WTC11 (cell line): ENCODE results near the gene PITHD1. TPM values are rescaled to one million over a fixed set of nuclear protein-coding genes. Genes with fewer than 3 reads are reported as not detected.

ENCODE experiments used
- ATAC-seq: fragments of 200-7000 bp; cut with Tn5 transposase; 2 replicates; pipeline ENCODE4 v1.10.0; 2021; ENCODE audit warnings: mild to moderate bottlenecking, moderate library complexity
- CTCF ChIA-PET: fragments of 300-600 bp; sonication (Branson Sonifier 250); formaldehyde crosslinking; loops from one replicate; lab custom pipeline; 2021; ENCODE audit warnings: antibody characterized with exemption; lab: Charles Lee
- POLR2A ChIA-PET: fragments of 350-600 bp; sonication (Branson Sonifier 250); formaldehyde crosslinking; loops from one replicate; lab custom pipeline; 2021; ENCODE audit warnings: antibody characterized with exemption; lab: Charles Lee
- DNase-seq: peaks from one replicate; pipeline ENCODE4 v3.0.0; 2021; ENCODE audit warnings: low spot score
- H3K27ac Mint-ChIP-seq: 2 replicates; pipeline ENCODE4 v1.8.0; 2021; ENCODE audit warnings: mixed read lengths
- H3K27me3 Mint-ChIP-seq: 2 replicates; pipeline ENCODE4 v1.8.0; 2021; ENCODE audit warnings: low read depth, mild to moderate bottlenecking, moderate library complexity, mixed read lengths
- H3K36me3 Mint-ChIP-seq: 2 replicates; pipeline ENCODE4 v1.8.0; 2021; ENCODE audit warnings: mixed read lengths
- H3K4me1 Mint-ChIP-seq: 2 replicates; pipeline ENCODE4 v1.8.0; 2022; ENCODE audit warnings: mixed read lengths
- H3K4me3 Mint-ChIP-seq: 2 replicates; pipeline ENCODE4 v1.8.0; 2021; ENCODE audit warnings: mild to moderate bottlenecking, moderate library complexity, mixed read lengths
- H3K9me3 Mint-ChIP-seq: 2 replicates; pipeline ENCODE4 v1.8.0; 2021; ENCODE audit warnings: mixed read lengths
- CBFB ChIP-seq: sonication (generic); formaldehyde crosslinking; IDR thresholded peaks from 2 replicates; pipeline ENCODE4 v1.8.1; 2022; ENCODE audit warnings: mild to moderate bottlenecking, low read depth, missing genetic modification reagents
- E2F4 ChIP-seq: sonication (generic); formaldehyde crosslinking; IDR thresholded peaks from 2 replicates; pipeline ENCODE4 v1.8.1; 2022; ENCODE audit warnings: low read depth, mild to moderate bottlenecking, moderate library complexity, missing genetic modification reagents, borderline replicate concordance
- FOXP4 ChIP-seq: sonication (generic); formaldehyde crosslinking; IDR thresholded peaks from 2 replicates; pipeline ENCODE4 v1.8.0; 2022; ENCODE audit warnings: mild to moderate bottlenecking, missing genetic modification reagents
- GRHL2 ChIP-seq: fragments of 250-450 bp; sonication (Bioruptor Pico); IDR thresholded peaks from 2 replicates; pipeline ENCODE4 v1.8.0; 2022; ENCODE audit warnings: mild to moderate bottlenecking, moderate library complexity; ENCODE audit not compliant: insufficient replicate concordance, severe bottlenecking
- IRF1 ChIP-seq: sonication (generic); formaldehyde crosslinking; IDR thresholded peaks from 2 replicates; pipeline ENCODE4 v1.8.0; 2023; ENCODE audit warnings: missing genetic modification reagents
- JUN ChIP-seq: sonication (generic); formaldehyde crosslinking; IDR thresholded peaks from 2 replicates; pipeline ENCODE4 v1.8.0; 2023; ENCODE audit warnings: mild to moderate bottlenecking, missing genetic modification reagents
- MAX ChIP-seq: sonication (generic); formaldehyde crosslinking; IDR thresholded peaks from 2 replicates; pipeline ENCODE4 v1.8.0; 2022; ENCODE audit warnings: mild to moderate bottlenecking, missing genetic modification reagents
- MXD4 ChIP-seq: fragments of 250-450 bp; sonication (Bioruptor Pico); IDR thresholded peaks from 2 replicates; pipeline ENCODE4 v1.8.0; 2021; ENCODE audit warnings: mild to moderate bottlenecking, moderate library complexity, borderline replicate concordance
- NR2C2 ChIP-seq: sonication (generic); formaldehyde crosslinking; IDR thresholded peaks from 2 replicates; pipeline ENCODE4 v1.8.0; 2022; ENCODE audit warnings: mild to moderate bottlenecking, missing genetic modification reagents
- PRDM15 ChIP-seq: sonication (generic); formaldehyde crosslinking; IDR thresholded peaks from 2 replicates; pipeline ENCODE4 v1.8.0; 2022; ENCODE audit warnings: missing genetic modification reagents
- PRRX2 ChIP-seq: fragments of 250-450 bp; sonication (Bioruptor Pico); IDR thresholded peaks from 2 replicates; pipeline ENCODE4 v1.8.0; 2021; ENCODE audit warnings: mild to moderate bottlenecking
- RELA ChIP-seq: sonication (generic); formaldehyde crosslinking; IDR thresholded peaks from 2 replicates; pipeline ENCODE4 v1.8.1; 2022; ENCODE audit warnings: missing genetic modification reagents, mild to moderate bottlenecking, borderline replicate concordance
- TEAD1 ChIP-seq: sonication (generic); formaldehyde crosslinking; IDR thresholded peaks from 2 replicates; pipeline ENCODE4 v1.8.0; 2022; ENCODE audit warnings: mild to moderate bottlenecking, missing genetic modification reagents
- ZBTB43 ChIP-seq: sonication (generic); formaldehyde crosslinking; IDR thresholded peaks from 2 replicates; pipeline ENCODE4 v1.8.1; 2023; ENCODE audit warnings: mild to moderate bottlenecking, missing genetic modification reagents
- ZMAT4 ChIP-seq: fragments of 250-450 bp; sonication (Bioruptor Pico); IDR thresholded peaks from 2 replicates; pipeline ENCODE4 v1.9.0; 2021; ENCODE audit warnings: mild to moderate bottlenecking
- ZNF263 ChIP-seq: sonication (generic); formaldehyde crosslinking; IDR thresholded peaks from 2 replicates; pipeline ENCODE4 v1.8.1; 2022; ENCODE audit warnings: low read depth, mild to moderate bottlenecking, moderate library complexity, missing genetic modification reagents
- total RNA-seq: library from RNA; stranded (reverse); gene quantifications from 3 replicates; pipeline ENCODE4 v1.2.3, GENCODE V29; 2021

PITHD1 gene
- total RNA-seq, 1 experiment from 2014 or later = 66.2 TPM

- no peaks in the 10 kb centered on the region for H3K4me1 Mint-ChIP-seq
- no peak for ATAC-seq
- ChIA-PET POLR2A (no interaction called here), CTCF (interaction anchor here (1.4 kb wide), 1 partner anchor 15 kb away, joined by 4 read pairs; no protein-coding TSS in a partner anchor)
- no peak for TF ChIP-seq E2F4 (CRISPR knock-in tag)
- TF ChIP-seq, all 79 proteins: peak for 0
- DNase-seq = no peak
- Mint-ChIP-seq H3K27ac (no peak overlapping the region), H3K36me3 (peaks cover 86% of the 10 kb centered on the region), H3K9me3 (no peaks in the 10 kb centered on the region), H3K27me3 (no peaks in the 10 kb centered on the region), H3K4me3 (no peak overlapping the region)
Measured at GRCh38 chr1:23756676-23757075, 21.5 kb upstream of the PITHD1 start.

GRCh38 chr1:23757812-23758211, 20.4 kb upstream of the PITHD1 start:
- Mint-ChIP-seq H3K4me3 (no peak overlapping the region), H3K36me3 (peaks cover 81% of the 10 kb centered on the region), H3K27me3 (no peaks in the 10 kb centered on the region), H3K27ac (no peak overlapping the region), H3K9me3 (no peaks in the 10 kb centered on the region), H3K4me1 (no peaks in the 10 kb centered on the region)
- no peak for ATAC-seq
- TF ChIP-seq NR2C2 (CRISPR knock-in tag) (no peak), JUN (CRISPR knock-in tag) (no peak)
- ChIA-PET CTCF (interaction anchor here (1.4 kb wide), 1 partner anchor 14 kb away, joined by 4 read pairs; no protein-coding TSS in a partner anchor), POLR2A (interaction anchor here (0.7 kb wide), 1 partner anchor 458 kb away, joined by 3 read pairs; no protein-coding TSS in a partner anchor)
- no peak for DNase-seq

- no peak overlapping the region for H3K27ac Mint-ChIP-seq
- no peaks in the 10 kb centered on the region for H3K4me1 Mint-ChIP-seq
- no peak for TF ChIP-seq IRF1
- no peak for TF ChIP-seq MXD4
- no peak for TF ChIP-seq MAX (CRISPR knock-in tag)
- TF ChIP-seq TEAD1 (CRISPR knock-in tag) = no peak
- TF ChIP-seq GRHL2 (CRISPR knock-in tag) = no peak
- no peak for TF ChIP-seq PRRX2
- no peak for TF ChIP-seq NR2C2 (CRISPR knock-in tag)
- no peak for TF ChIP-seq FOXP4
- no peak for TF ChIP-seq CBFB (CRISPR knock-in tag)
- no peaks in the 10 kb centered on the region for H3K27me3 Mint-ChIP-seq
- CTCF ChIA-PET = interaction anchor here (1.8 kb wide), 1 partner anchor 13 kb away, joined by 11 read pairs; no protein-coding TSS in a partner anchor
- H3K9me3 Mint-ChIP-seq = no peaks in the 10 kb centered on the region
- POLR2A ChIA-PET = no interaction called here
- H3K36me3 Mint-ChIP-seq = peaks cover 67% of the 10 kb centered on the region
- ATAC-seq (no peak), DNase-seq (no peak)
- H3K4me3 Mint-ChIP-seq = no peak overlapping the region
Measured at GRCh38 chr1:23759277-23759676, 18.9 kb upstream of the PITHD1 start.

GRCh38 chr1:23763041-23763577, 15.1 kb upstream of the PITHD1 start:
- DNase-seq (no peak), ATAC-seq (no peak)
- no peaks in the 10 kb centered on the region for H3K27me3 Mint-ChIP-seq
- CTCF ChIA-PET = interaction anchor here (0.9 to 1.0 kb wide), 2 partner anchors 9 to 18 kb away, joined by 3 read pairs; no protein-coding TSS in a partner anchor
- no peak overlapping the region for H3K27ac Mint-ChIP-seq
- peaks cover 34% of the 10 kb centered on the region for H3K36me3 Mint-ChIP-seq
- H3K9me3 Mint-ChIP-seq = no peaks in the 10 kb centered on the region
- H3K4me3 Mint-ChIP-seq = no peak overlapping the region
- no peaks in the 10 kb centered on the region for H3K4me1 Mint-ChIP-seq
- POLR2A ChIA-PET = no interaction called here
- TF ChIP-seq PRDM15 (no peak), ZMAT4 (CRISPR knock-in tag) (no peak), ZNF263 (CRISPR knock-in tag) (no peak), CBFB (CRISPR knock-in tag) (no peak), RELA (CRISPR knock-in tag) (no peak), ZBTB43 (no peak)
